ENCODE results near the gene NT5DC1.
A peak's percentile ranks its signal among the peaks of the same experiment; 100 is the strongest.
"Not testable (repeated sequence)": the region's sequence is repeated elsewhere in the genome, so short reads cannot be mapped to it uniquely, and the experiment has no call there.

NT5DC1 gene

GRCh38 chr6:116090251-116090650, 10.4 kb upstream of the NT5DC1 start:
- no peak for DNase-seq (ENCODE audit: low read depth in 2 of 2)

- no peak for DNase-seq (ENCODE audit: low read depth in 2 of 2)
These were observed 6.6 kb upstream of the NT5DC1 start for GRCh38 chr6:116094041-116094440.

- not testable (repeated sequence) for DNase-seq (ENCODE audit: low read depth in 2 of 2)
These were observed 4.4 kb upstream of the NT5DC1 start for GRCh38 chr6:116096048-116096759.

- DNase-seq (ENCODE audit: low read depth in 2 of 2): no peak
These were observed 3.5 kb upstream of the NT5DC1 start for GRCh38 chr6:116096979-116097816.

GRCh38 chr6:116099036-116099435, 1.6 kb upstream of the NT5DC1 start:
- DNase-seq (ENCODE audit: low read depth in 2 of 2): no peak

- DNase-seq (ENCODE audit: low read depth in 2 of 2): no peak
These were observed 657 bp downstream of the NT5DC1 start for GRCh38 chr6:116101302-116101718.

GRCh38 chr6:116101790-116102189, 1.1 kb downstream of the NT5DC1 start:
- DNase-seq (ENCODE audit: low read depth in 2 of 2): no peak

GRCh38 chr6:116102873-116103272, 2.2 kb downstream of the NT5DC1 start:
- no peak for DNase-seq (ENCODE audit: low read depth in 2 of 2)

- no peak for DNase-seq (ENCODE audit: low read depth in 2 of 2)
These were observed 4.0 kb downstream of the NT5DC1 start for GRCh38 chr6:116104636-116105035.

GRCh38 chr6:116105247-116105646, 4.6 kb downstream of the NT5DC1 start:
- DNase-seq (ENCODE audit: low read depth in 2 of 2): no peak

GRCh38 chr6:116106146-116106545, 5.5 kb downstream of the NT5DC1 start:
- DNase-seq (ENCODE audit: low read depth in 2 of 2): no peak

- no peak for DNase-seq (ENCODE audit: low read depth in 2 of 2)
These were observed 8.2 kb downstream of the NT5DC1 start for GRCh38 chr6:116108836-116109235.

GRCh38 chr6:116111552-116112528, 11.2 kb downstream of the NT5DC1 start:
- DNase-seq (ENCODE audit: low read depth in 2 of 2): peak in 1 of 2 experiments; percentile 1

- no peak for DNase-seq (ENCODE audit: low read depth in 2 of 2)
These were observed 12.7 kb downstream of the NT5DC1 start for GRCh38 chr6:116113386-116113785.

- DNase-seq (ENCODE audit: low read depth in 2 of 2): peak; percentile 2 to 3
These were observed 15.1 kb downstream of the NT5DC1 start for GRCh38 chr6:116115781-116116180.

- peak in 1 of 2 experiments; percentile 6 for DNase-seq (ENCODE audit: low read depth in 2 of 2)
These were observed 18.0 kb downstream of the NT5DC1 start for GRCh38 chr6:116118608-116119007.

- no peak for DNase-seq (ENCODE audit: low read depth in 2 of 2)
These were observed 19.8 kb downstream of the NT5DC1 start for GRCh38 chr6:116120430-116120829.

GRCh38 chr6:116126032-116126431, 25.4 kb downstream of the NT5DC1 start, which contains the start of gene COL10A1:
COL10A1 (minus strand) TSS chr6:116126132; CDS start chr6:116125492, 640 bp downstream.
- no peak for DNase-seq (ENCODE audit: low read depth in 2 of 2)

- DNase-seq (ENCODE audit: low read depth in 2 of 2): no peak
These were observed 27.3 kb downstream of the NT5DC1 start for GRCh38 chr6:116127771-116128493.

- DNase-seq (ENCODE audit: low read depth in 2 of 2): no peak
These were observed 32.8 kb downstream of the NT5DC1 start for GRCh38 chr6:116133453-116133852.

- DNase-seq (ENCODE audit: low read depth in 2 of 2): no peak
These were observed 35.7 kb downstream of the NT5DC1 start for GRCh38 chr6:116136373-116136772.

All from fibroblast of skin of left biceps (primary cell).